ENCODE measurements around the gene FARP1.

- TF ChIP-seq, protein P1, sequence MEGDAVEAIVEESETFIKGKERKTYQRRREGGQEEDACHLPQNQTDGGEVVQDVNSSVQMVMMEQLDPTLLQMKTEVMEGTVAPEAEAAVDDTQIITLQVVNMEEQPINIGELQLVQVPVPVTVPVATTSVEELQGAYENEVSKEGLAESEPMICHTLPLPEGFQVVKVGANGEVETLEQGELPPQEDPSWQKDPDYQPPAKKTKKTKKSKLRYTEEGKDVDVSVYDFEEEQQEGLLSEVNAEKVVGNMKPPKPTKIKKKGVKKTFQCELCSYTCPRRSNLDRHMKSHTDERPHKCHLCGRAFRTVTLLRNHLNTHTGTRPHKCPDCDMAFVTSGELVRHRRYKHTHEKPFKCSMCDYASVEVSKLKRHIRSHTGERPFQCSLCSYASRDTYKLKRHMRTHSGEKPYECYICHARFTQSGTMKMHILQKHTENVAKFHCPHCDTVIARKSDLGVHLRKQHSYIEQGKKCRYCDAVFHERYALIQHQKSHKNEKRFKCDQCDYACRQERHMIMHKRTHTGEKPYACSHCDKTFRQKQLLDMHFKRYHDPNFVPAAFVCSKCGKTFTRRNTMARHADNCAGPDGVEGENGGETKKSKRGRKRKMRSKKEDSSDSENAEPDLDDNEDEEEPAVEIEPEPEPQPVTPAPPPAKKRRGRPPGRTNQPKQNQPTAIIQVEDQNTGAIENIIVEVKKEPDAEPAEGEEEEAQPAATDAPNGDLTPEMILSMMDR (IDR thresholded peaks at IDR 0.05; ENCODE audit: low read depth, low read length, poor library complexity, severe bottlenecking), result no peak
- no peak for TF ChIP-seq EZH2phosphoT487 (IDR thresholded peaks at IDR 0.05; ENCODE audit: borderline replicate concordance, low read length)
These were observed 32.9 kb downstream of the FARP1 start for GRCh38 chr13:98175823-98176222.

Measured in DOHH2 (cell line).